ENCODE results near the gene REP15. TPM values are rescaled to one million over a fixed set of nuclear protein-coding genes. Genes with fewer than 3 reads are reported as not detected.

The REP15 gene
- total and polyA plus RNA-seq, 2 of the 8 experiments (the other 6 are each of a cell fraction or from before 2014, with no cell fraction given), result 0.06 to 0.73 TPM

GRCh38 chr12:27672643-27673042 lies 23.6 kb upstream of the REP15 start:
- Histone ChIP-seq H3K4me2 (ENCODE audit: insufficient read depth in 1 of 2, low read depth in 2 of 2, low read length in 2 of 2) (no peak overlapping the region), H3K4ac (replicated peaks; ENCODE audit: insufficient read length, low read depth, low read length) (no peak overlapping the region), H3K36me3 (ENCODE audit: control insufficient read depth in 2 of 4, insufficient read depth in 4 of 4, low read length in 3 of 4) (0 out of 8 replicates have a peak, but pooled peaks cover 0 to under 1% (median 0%) of the 10 kb centered on the region in 4 experiments), H3K18ac (ENCODE audit: extremely low read depth, low read length) (no peak overlapping the region), H2BK20ac (ENCODE audit: low read length) (no peak overlapping the region), H3K23me2 (ENCODE audit: low read depth, low read length) (no peaks in the 10 kb centered on the region), H3K9me3 (ENCODE audit: insufficient read depth in 2 of 2, low read depth in 1 of 2, low read length in 1 of 2) (no peaks in the 10 kb centered on the region), H3K4me1 (replicated peaks in 1 of 4; ENCODE audit: control insufficient read depth in 3 of 4, insufficient read depth in 4 of 4, low read length in 3 of 4) (no peaks in the 10 kb centered on the region), H3K27me3 (replicated peaks in 1 of 4; ENCODE audit: control insufficient read depth in 3 of 4, extremely low read depth in 1 of 4, insufficient read depth in 3 of 4, low read length in 3 of 4) (no peaks in the 10 kb centered on the region), H2BK120ac (replicated peaks; ENCODE audit: low read depth, low read length) (no peak overlapping the region), H2BK5ac (ENCODE audit: low read depth, low read length) (no peak overlapping the region), H3K79me1 (ENCODE audit: low read depth, low read length) (no peaks in the 10 kb centered on the region), H2BK15ac (ENCODE audit: low read length) (no peak overlapping the region), H4K8ac (ENCODE audit: extremely low read depth, insufficient read depth, low read length) (no peak overlapping the region), H4K5ac (ENCODE audit: insufficient read length, low read depth, low read length) (no peak overlapping the region), H4K20me1 (replicated peaks in 1 of 2; ENCODE audit: control insufficient read depth in 1 of 2, insufficient read depth in 2 of 2, low read length in 2 of 2) (no peaks in the 10 kb centered on the region), H2AFZ (ENCODE audit: low read length) (no peak overlapping the region), H2AK5ac (ENCODE audit: low read depth, low read length) (no peak overlapping the region), H3K56ac (replicated peaks; ENCODE audit: insufficient read length, low read depth, low read length) (no peak overlapping the region), H2BK12ac (ENCODE audit: low read depth, low read length) (no peak overlapping the region), H3K23ac (ENCODE audit: insufficient read length) (no peak overlapping the region), H4K91ac (replicated peaks; ENCODE audit: insufficient read length, low read length) (no peak overlapping the region), H3K9ac (replicated peaks in 1 of 4; ENCODE audit: extremely low read depth in 1 of 4, low read depth in 3 of 4, low read length in 3 of 4) (no peak overlapping the region), H3K27ac (ENCODE audit: low read depth, low read length) (no peak overlapping the region), H3K4me3 (ENCODE audit: extremely low read depth in 1 of 4, insufficient read depth in 2 of 4, low read depth in 3 of 4, low read length in 4 of 4) (no peak overlapping the region), H3K79me2 (ENCODE audit: control insufficient read depth in 1 of 2, insufficient read depth in 2 of 2, low read length in 2 of 2) (no peaks in the 10 kb centered on the region), H3K14ac (ENCODE audit: insufficient read length) (no peak overlapping the region)
- CTCF ChIA-PET (ENCODE audit: partially characterized antibody), result no interaction called here
- DNase-seq (ENCODE audit: low read depth in 1 of 2, low spot score in 2 of 2), result no peak
- POLR2A ChIA-PET (ENCODE audit: partially characterized antibody), result no interaction called here
- no peak for FAIRE-seq
- TF ChIP-seq POU5F1 (IDR thresholded peaks at IDR 0.05; ENCODE audit: low read depth, low read length), result no peak
- WGBS, 2 experiments (ENCODE audit: extremely low coverage in 1 of 2, insufficient coverage in 1 of 2, insufficient read length in 1 of 2, insufficient replicate concordance in 2 of 2, low coverage in 1 of 2, low lambda C conversion rate in 2 of 2, missing lambda C conversion rate in 1 of 2), result 84% methylated on average over 1 of the region's 1 CpG; no CpG with 5 or more reads in 1 of the 2 experiments
